AG04449 (cell line): Measurements from ENCODE around the gene VAPB.

Experiments used
- CTCF ChIA-PET: fragments of 350-600 bp; formaldehyde crosslinking; extraction: SDS; loops from one replicate; lab custom pipeline; 2021; ENCODE audit warnings: antibody characterized with exemption; lab: Yijun Ruan, JAX
- POLR2A ChIA-PET: fragments of 400-600, 350-600 bp; formaldehyde crosslinking; extraction: SDS; loops from one replicate; lab custom pipeline; 2020; ENCODE audit warnings: antibody characterized with exemption, inconsistent platforms; lab: Yijun Ruan, JAX
- DNase-seq: peaks from one replicate; pipeline ENCODE4 v3.0.0-alpha.2; 2010; ENCODE audit warnings: low read depth, low spot score
- H3K4me3 ChIP-seq: 2 replicates; pipeline ENCODE4 v1.5.1; 2011; ENCODE audit warnings: low read depth, mild to moderate bottlenecking, control low read depth, low read length
- CTCF ChIP-seq: IDR thresholded peaks from one replicate; pipeline ENCODE4 v1.5.1; 2011; ENCODE audit warnings: mild to moderate bottlenecking, moderate library complexity, low read length, control low read depth, inconsistent platforms; ENCODE audit not compliant: insufficient read depth; ENCODE audit errors: missing control alignments

Gene VAPB

GRCh38 chr20:58399926-58400325 lies 10.9 kb downstream of the VAPB start:
- POLR2A ChIA-PET: no interaction called here
- DNase-seq: no peak
- H3K4me3 ChIP-seq: no peak overlapping the region
- TF ChIP-seq CTCF: no peak
- CTCF ChIA-PET: interaction anchor here (1.0 to 1.4 kb wide), 3 partner anchors 162 to 251 kb away, joined by 3 read pairs; partner anchors contain the start of gene STX16

GRCh38 chr20:58401162-58401561 lies 12.1 kb downstream of the VAPB start:
- ChIA-PET POLR2A (no interaction called here), CTCF (no interaction called here)
- no peak overlapping the region for H3K4me3 ChIP-seq
- TF ChIP-seq CTCF: no peak
- no peak for DNase-seq

GRCh38 chr20:58402305-58402704 lies 13.3 kb downstream of the VAPB start:
- no peak overlapping the region for H3K4me3 ChIP-seq
- DNase-seq: no peak
- POLR2A ChIA-PET: no interaction called here
- CTCF ChIA-PET: interaction anchor here (1.0 kb wide), 1 partner anchor 168 kb away, joined by 4 read pairs; no protein-coding TSS in a partner anchor
- no peak for TF ChIP-seq CTCF

GRCh38 chr20:58402827-58403226 lies 13.8 kb downstream of the VAPB start:
- no peak overlapping the region for H3K4me3 ChIP-seq
- POLR2A ChIA-PET: no interaction called here
- no peak for DNase-seq
- CTCF ChIA-PET: interaction anchor here (1.0 kb wide), 1 partner anchor 169 kb away, joined by 4 read pairs; no protein-coding TSS in a partner anchor
- no peak for TF ChIP-seq CTCF

GRCh38 chr20:58403272-58403671 lies 14.2 kb downstream of the VAPB start:
- CTCF ChIA-PET: no interaction called here
- TF ChIP-seq CTCF: no peak
- H3K4me3 ChIP-seq: no peak overlapping the region
- DNase-seq: no peak
- POLR2A ChIA-PET: no interaction called here

- ChIA-PET CTCF (interaction anchor here (0.6 to 1.3 kb wide), 3 partner anchors 12 to 246 kb away, joined by 3 to 4 read pairs (median 4); partner anchors contain the start of gene STX16), POLR2A (no interaction called here)
- DNase-seq: no peak
- no peak for TF ChIP-seq CTCF
- no peak overlapping the region for H3K4me3 ChIP-seq
These were observed 16.7 kb downstream of the VAPB start for GRCh38 chr20:58405504-58406291.
